ENCODE data around the gene CDHR4.

DNA sequence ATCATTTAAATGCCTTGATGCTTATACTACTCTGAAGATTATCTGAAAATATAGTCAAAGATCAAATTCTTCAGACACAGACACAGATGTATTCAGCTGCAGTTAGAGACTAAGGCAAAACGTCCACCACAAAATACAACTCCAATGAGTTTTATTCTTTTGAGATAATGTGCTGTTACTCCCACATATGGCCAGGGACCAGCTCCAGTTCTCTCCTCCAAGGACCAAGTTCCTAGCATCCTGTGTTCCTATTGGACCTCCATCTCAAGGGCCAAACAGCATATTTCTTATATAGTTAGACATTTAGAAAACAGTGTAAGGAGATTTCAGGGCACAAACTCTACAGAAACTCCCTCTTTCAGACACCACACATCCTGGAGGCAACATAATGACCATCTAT is 40.4 kb downstream of the CDHR4 start:
- TF ChIP-seq POLR2A (IDR thresholded peaks at IDR 0.05), result no peak
- TF ChIP-seq, protein P1, sequence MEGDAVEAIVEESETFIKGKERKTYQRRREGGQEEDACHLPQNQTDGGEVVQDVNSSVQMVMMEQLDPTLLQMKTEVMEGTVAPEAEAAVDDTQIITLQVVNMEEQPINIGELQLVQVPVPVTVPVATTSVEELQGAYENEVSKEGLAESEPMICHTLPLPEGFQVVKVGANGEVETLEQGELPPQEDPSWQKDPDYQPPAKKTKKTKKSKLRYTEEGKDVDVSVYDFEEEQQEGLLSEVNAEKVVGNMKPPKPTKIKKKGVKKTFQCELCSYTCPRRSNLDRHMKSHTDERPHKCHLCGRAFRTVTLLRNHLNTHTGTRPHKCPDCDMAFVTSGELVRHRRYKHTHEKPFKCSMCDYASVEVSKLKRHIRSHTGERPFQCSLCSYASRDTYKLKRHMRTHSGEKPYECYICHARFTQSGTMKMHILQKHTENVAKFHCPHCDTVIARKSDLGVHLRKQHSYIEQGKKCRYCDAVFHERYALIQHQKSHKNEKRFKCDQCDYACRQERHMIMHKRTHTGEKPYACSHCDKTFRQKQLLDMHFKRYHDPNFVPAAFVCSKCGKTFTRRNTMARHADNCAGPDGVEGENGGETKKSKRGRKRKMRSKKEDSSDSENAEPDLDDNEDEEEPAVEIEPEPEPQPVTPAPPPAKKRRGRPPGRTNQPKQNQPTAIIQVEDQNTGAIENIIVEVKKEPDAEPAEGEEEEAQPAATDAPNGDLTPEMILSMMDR (IDR thresholded peaks at IDR 0.05), result no peak
